SJCRH30 (cell line): ENCODE measurements around the gene KRT79. TPM values are rescaled to one million over a fixed set of nuclear protein-coding genes. Genes with fewer than 3 reads are reported as not detected.

Experiments used
- DNase-seq, 2 experiments: peaks; one replicate each; pipeline ENCODE4 v3.0.0-alpha.2; 2015 to 2020
- H3K27ac ChIP-seq: fragments of 250-450 bp; sonication (Bioruptor Pico); 2 replicates; pipeline ENCODE4 v1.5.1; 2020; ENCODE audit warnings: mild to moderate bottlenecking, moderate library complexity
- H3K27me3 ChIP-seq: fragments of 250-450 bp; sonication (Bioruptor Pico); 2 replicates; pipeline ENCODE4 v1.5.1; 2020; ENCODE audit warnings: mild to moderate bottlenecking, moderate library complexity
- H3K36me3 ChIP-seq: fragments of 250-450 bp; sonication (Bioruptor Pico); 2 replicates; pipeline ENCODE4 v1.5.1; 2020; ENCODE audit warnings: mild to moderate bottlenecking, moderate library complexity
- H3K4me1 ChIP-seq: fragments of 250-450 bp; sonication (Bioruptor Pico); 2 replicates; pipeline ENCODE4 v1.5.1; 2020; ENCODE audit warnings: mild to moderate bottlenecking, moderate library complexity
- H3K4me3 ChIP-seq: fragments of 250-450 bp; sonication (Bioruptor Pico); 2 replicates; pipeline ENCODE4 v1.5.1; 2020; ENCODE audit warnings: mild to moderate bottlenecking, moderate library complexity
- H3K9me3 ChIP-seq: fragments of 250-450 bp; sonication (Bioruptor Pico); replicated peaks from 2 replicates; pipeline ENCODE4 v1.5.1; 2020; ENCODE audit warnings: mild to moderate bottlenecking, moderate library complexity
- total RNA-seq: library from RNA; depleted of rRNA; stranded (reverse); fragments of >200 nt; shearing (Covaris generic); gene quantifications from 2 replicates; pipeline ENCODE4 v1.2.3, GENCODE V29; 2014

KRT79 gene
- total RNA-seq, 1 experiment from 2014 or later = not detected

DNA sequence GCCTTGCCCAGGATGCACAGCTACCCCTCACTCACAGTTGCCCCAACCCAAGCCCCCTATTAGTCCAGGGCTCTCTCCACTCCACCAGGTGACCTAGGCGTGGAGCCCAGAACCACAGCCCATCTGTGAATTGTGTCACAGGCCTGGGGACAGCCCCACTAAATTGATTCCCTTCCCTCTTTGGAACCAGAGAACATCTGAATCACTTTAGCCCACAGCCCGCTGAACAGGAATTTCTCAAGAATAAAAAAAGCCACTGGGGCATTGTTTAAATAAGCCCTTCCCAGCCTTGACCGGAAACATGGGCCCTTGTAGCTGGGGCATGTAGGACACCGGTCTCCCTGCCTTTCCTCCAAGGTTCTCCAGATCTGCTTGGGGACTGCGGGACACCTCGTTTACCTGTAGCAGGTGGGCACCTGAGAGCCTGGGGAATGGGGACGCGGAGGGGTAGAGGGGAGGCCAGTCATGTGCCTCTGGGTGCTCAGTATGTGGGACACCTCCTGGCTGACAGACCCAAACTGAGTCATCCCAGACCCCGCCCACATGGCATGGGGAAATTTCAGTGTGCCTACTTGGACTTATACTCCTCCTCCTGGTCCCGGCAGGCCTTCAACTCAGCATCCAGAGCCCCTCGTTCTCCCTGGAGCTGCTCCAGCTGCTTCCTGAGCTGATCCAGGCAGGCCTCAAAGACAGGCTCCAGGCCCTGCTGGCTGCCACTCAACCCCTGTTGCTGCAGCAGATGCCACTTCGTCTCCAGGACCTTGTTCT, 13.4 kb upstream of the KRT79 start:
- DNase-seq = no peak
- Histone ChIP-seq H3K4me1 (no peaks in the 10 kb centered on the region), H3K27ac (no peak overlapping the region), H3K27me3 (no peaks in the 10 kb centered on the region), H3K36me3 (no peaks in the 10 kb centered on the region), H3K9me3 (no peaks in the 10 kb centered on the region), H3K4me3 (no peak overlapping the region)

DNA sequence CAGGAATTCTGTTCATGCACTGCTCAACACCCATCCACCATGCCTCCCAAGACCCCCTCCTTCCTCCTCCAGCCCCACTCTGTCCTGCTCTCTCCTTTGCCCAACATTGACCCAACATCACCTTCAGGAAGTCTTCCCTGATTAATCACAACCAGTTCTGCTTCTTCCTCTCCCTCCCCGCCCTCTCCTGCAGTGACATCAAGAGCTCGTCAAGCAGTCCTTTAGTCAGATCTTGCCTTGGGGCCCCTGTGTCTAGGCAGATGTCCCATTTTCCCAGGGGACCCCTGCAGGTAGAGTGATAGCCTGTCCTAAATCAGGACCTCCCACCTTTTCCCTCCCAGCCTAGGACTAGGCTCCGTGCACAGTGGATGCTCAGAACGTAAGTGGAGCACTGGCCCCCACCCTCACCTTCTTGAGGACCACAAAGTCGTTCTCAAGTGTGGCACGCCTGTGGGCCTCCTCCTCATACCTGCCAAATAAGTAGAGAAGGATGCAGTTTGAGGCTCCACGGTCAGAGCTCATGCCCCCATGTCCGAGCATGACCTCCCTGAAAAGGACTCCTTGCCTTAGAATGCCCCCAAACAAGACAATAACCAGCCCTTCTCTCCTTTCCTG, 12.4 kb upstream of the KRT79 start:
- H3K27me3 ChIP-seq = no peaks in the 10 kb centered on the region
- H3K4me3 ChIP-seq = no peak overlapping the region
- no peaks in the 10 kb centered on the region for H3K4me1 ChIP-seq
- no peak for DNase-seq
- H3K36me3 ChIP-seq = no peaks in the 10 kb centered on the region
- no peaks in the 10 kb centered on the region for H3K9me3 ChIP-seq
- no peak overlapping the region for H3K27ac ChIP-seq

DNA sequence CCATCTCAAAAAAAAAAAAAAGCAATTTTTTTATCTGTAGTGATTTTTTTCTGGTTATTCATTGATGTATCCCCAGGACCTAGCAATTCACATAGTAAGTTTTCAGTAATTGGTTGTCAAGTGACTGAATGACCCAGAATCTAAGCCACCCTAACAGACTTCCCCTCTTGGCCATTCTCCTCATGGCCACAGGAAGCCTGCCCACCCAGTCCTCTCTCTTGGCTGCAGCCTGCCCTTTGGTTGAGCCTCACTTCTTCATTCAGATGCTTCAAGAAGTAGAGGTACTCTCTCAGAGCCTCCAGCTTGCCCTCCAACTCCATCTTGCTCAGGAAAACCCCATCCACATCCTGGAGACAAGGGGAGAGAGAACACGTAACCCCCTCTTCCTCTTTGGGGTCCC, 11.8 kb upstream of the KRT79 start:
- Histone ChIP-seq H3K4me3 (no peak overlapping the region), H3K9me3 (no peaks in the 10 kb centered on the region), H3K27ac (no peak overlapping the region), H3K36me3 (no peaks in the 10 kb centered on the region), H3K27me3 (no peaks in the 10 kb centered on the region), H3K4me1 (no peaks in the 10 kb centered on the region)
- DNase-seq = no peak

DNA sequence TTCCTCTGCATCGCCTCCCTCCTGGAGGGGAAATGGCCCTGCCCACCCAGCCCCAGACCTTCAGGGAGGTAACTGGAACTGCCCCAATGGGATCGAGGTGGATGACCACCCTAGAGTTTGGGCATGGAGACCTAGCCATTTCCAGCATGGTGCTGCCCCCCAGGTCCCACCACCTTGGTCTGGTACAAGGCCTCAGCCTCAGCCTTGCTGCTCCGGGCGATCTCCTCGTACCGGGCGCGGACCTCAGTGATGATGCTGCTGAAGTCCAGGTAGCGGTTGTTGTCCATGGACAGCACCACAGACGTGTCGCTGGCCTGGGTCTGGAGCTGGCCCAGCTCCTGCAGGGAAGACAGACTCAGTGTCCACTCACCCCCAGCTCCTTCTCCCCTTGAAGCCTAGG, 10.3 kb upstream of the KRT79 start:
- Histone ChIP-seq H3K27ac (no peak overlapping the region), H3K27me3 (no peaks in the 10 kb centered on the region), H3K4me1 (no peaks in the 10 kb centered on the region), H3K4me3 (no peak overlapping the region), H3K36me3 (no peaks in the 10 kb centered on the region), H3K9me3 (no peaks in the 10 kb centered on the region)
- no peak for DNase-seq

DNA sequence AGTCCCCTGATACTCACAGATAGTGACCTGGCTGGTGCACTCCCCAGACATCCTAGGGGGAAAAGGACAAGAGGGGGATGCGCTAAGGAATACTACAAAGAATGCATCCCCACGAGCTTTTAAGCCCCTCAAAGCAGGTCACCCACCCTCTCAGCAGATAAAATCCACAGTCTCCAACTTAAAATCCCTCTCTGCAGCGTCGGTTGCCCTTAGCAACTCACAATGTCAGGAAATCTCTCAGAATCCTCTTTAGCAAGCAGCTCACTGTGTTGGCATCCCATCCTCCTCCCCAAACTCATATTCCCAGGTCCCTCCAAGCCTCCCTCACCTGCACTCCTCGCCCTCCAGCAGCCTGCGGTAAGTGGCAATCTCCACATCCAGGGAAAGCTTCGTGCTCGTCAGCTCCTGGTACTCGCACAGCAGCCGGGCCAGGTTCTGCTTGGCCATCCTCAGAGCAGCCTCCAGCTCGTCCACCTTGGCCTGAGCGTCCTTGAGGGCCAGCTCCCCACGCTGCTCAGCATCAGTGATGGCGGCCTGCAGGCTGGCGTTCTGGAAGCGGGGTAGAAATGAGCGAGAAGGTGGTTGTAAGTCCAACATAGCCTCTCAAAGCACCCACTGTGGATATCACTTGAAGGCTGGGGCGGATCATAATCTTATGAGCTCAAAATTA, 5.5 kb upstream of the KRT79 start:
- Histone ChIP-seq H3K4me1 (no peaks in the 10 kb centered on the region), H3K4me3 (no peak overlapping the region), H3K27ac (no peak overlapping the region), H3K27me3 (no peaks in the 10 kb centered on the region; the same call in 1 of the 2 replicates), H3K9me3 (no peaks in the 10 kb centered on the region), H3K36me3 (no peaks in the 10 kb centered on the region)
- no peak for DNase-seq

DNA sequence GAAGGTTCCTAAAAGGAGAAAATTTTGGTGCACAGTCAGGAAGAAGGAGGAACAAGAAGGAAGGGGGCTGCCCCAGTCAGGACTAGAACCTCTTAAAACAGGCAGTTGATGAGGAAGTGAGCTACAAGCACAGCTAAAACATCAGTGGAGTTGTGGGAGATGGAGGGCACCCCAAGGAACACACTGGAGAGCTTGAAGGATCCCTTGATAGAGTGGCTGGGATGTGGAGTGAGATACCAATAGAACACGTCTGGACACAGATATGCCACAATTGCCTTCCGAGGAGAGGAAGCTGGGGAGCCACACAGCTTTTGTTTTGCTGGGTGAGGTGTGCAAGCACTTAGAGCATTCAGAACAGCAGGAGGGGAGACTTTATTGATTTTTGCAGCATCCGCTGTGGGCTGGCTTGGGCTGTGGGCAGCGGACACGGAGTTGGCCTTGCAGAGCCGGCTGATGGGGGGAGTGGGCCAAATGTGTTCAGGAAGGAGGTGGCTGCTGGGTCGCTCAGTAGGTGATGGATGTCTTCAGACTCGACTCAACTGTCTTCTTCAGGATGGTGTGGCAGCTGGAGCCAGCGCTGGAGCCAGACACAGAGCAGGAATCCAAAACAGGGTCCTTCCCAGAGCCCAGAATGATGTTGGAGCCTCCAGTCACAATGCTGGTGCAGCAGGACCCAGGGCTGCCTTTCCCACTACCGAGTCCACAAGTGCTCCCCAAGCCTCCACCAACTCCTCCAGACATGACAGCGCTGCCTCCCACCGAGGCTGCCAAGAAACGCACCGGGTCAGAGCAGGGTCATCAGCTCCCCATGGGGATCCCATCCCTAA, 4.7 kb upstream of the KRT79 start:
- Histone ChIP-seq H3K36me3 (no peaks in the 10 kb centered on the region), H3K4me1 (no peaks in the 10 kb centered on the region), H3K9me3 (no peaks in the 10 kb centered on the region), H3K4me3 (no peak overlapping the region), H3K27ac (no peak overlapping the region), H3K27me3 (no peaks in the 10 kb centered on the region; the same call in 1 of the 2 replicates)
- no peak for DNase-seq

DNA sequence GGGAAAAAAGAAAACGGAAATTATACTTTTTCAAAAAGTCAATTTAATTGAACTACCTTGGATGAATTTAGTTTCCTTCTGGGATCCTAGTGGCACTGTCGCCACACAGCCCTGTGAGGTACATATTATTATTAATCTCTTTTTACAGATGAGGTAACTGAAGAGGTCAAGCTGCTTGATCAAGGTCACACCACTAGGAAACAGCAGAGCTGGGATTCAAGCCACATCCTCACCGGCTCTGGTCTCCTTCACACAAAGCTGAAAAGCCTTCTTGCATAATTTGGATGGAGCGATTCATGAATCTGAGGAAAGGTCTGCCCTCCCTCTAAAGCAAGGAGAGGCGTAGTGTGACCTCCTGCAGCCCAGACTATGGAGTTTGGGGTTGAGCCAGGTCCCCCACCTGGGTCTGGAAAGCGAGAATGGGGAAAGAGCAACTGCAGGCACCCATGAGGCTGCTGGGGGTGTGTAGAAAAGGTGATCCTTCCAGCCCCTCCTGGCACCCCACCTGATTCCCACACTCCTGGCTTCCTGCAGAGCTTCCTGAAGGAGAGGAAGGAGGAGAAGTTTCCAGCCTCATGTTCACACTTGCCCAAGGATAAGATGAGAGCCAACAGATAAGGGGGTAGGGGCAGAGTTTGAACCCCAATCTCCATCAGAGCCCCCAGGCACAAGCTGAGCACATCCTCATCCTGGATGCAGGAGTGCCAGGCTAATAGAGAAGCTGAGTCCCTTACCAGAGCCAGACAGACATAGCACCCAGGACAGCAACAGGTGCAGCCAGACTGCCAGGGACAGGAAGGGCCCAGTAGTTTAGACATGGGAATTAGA, 3.9 kb upstream of the KRT79 start:
- no peaks in the 10 kb centered on the region for H3K36me3 ChIP-seq
- no peak overlapping the region for H3K4me3 ChIP-seq
- DNase-seq = no peak
- no peak overlapping the region for H3K27ac ChIP-seq
- H3K27me3 ChIP-seq = no peaks in the 10 kb centered on the region; the same call in 1 of the 2 replicates
- no peaks in the 10 kb centered on the region for H3K9me3 ChIP-seq
- no peaks in the 10 kb centered on the region for H3K4me1 ChIP-seq

DNA sequence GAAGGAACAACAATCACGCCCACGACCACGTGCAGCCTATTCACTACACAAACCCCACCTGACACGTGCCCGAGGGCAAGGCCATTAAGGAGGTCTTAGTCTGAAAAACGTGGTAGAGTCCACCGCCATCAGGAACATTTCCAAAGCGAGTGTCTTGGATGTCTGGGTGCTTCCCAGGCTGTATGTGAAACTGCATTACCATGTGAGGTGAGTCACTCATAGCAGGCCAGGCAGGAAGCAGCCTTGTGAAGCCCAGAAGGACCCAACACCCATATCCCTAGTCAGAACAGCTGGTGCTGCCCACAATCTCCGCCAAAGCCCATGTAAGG, 3.3 kb upstream of the KRT79 start:
- H3K36me3 ChIP-seq = no peaks in the 10 kb centered on the region
- DNase-seq = peak; percentile 29 to 31
- H3K4me3 ChIP-seq = no peak overlapping the region
- H3K9me3 ChIP-seq = no peaks in the 10 kb centered on the region
- H3K4me1 ChIP-seq = no peaks in the 10 kb centered on the region
- H3K27ac ChIP-seq = no peak overlapping the region
- H3K27me3 ChIP-seq = no peaks in the 10 kb centered on the region; the same call in 1 of the 2 replicates

DNA sequence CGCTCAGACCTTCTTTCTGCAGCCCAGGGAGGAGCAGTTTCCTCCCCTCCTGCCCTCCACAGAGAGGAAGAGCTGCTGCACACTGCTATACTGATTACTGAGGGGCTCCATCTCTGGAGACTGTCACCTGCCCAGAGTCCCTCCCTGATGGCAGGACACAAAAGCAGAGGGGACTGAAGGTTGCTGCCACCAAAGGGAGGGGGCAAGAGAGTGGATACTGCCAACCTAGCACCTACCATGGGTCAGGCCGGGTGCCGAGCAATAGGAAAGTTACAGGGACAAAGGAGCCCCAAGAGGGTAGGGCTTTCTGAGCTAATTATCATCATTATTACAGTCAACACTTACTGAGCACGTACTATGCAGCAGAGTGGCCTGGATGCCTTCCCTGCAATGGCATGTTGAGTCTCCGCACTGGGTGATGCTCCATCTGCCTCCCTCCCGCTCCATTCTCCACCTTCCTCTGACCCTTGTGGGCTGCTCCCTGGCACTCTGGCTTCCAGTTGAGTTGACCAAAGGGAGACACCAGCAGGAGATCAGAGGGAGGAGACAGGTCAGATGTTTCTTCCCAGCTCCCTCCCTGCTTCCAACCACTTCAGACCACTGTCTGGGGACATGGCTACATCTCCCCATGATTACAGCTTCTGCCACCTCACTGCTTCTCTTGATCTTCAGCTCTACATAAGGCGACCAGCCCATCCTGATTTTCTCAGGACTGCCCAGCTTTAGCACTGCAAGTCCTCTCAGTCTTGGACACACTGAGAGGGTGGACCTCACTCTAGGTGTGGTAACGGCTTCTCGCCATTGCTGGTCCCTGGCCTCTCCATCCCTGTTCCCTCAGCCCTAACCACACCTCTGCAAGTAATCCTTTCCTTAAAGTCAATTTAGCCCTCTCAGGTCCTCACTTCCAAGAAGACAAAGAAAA, 2.6 kb upstream of the KRT79 start:
- H3K4me3 ChIP-seq = no peak overlapping the region
- H3K36me3 ChIP-seq = no peaks in the 10 kb centered on the region
- H3K27ac ChIP-seq = no peak overlapping the region
- DNase-seq = no peak
- no peaks in the 10 kb centered on the region; the same call in 1 of the 2 replicates for H3K27me3 ChIP-seq
- H3K9me3 ChIP-seq = no peaks in the 10 kb centered on the region
- no peaks in the 10 kb centered on the region for H3K4me1 ChIP-seq

DNA sequence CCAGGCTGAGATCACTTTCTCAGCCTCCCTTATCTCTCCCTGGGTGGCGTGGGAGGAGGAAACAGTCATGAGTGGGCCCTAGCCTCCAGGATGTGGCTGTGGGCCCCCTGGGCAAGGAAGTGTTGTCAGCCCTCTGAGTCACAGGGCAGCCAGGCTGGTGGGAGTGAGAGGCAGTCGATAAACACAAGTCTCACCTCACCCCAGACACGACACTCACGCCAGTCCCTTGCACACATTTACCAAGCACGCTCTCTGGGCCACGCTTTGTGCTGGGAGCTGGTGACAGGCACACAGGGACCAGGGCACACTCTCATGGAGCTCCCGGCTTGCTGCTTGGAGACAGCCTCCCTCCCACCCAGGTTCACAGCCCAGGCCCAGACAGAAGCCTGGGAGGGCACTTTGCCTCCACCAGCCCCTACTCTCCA, 1.9 kb upstream of the KRT79 start:
- Histone ChIP-seq H3K36me3 (no peaks in the 10 kb centered on the region), H3K27me3 (no peaks in the 10 kb centered on the region; the same call in 1 of the 2 replicates), H3K4me3 (no peak overlapping the region), H3K9me3 (no peaks in the 10 kb centered on the region), H3K27ac (no peak overlapping the region), H3K4me1 (no peaks in the 10 kb centered on the region)
- DNase-seq = no peak

DNA sequence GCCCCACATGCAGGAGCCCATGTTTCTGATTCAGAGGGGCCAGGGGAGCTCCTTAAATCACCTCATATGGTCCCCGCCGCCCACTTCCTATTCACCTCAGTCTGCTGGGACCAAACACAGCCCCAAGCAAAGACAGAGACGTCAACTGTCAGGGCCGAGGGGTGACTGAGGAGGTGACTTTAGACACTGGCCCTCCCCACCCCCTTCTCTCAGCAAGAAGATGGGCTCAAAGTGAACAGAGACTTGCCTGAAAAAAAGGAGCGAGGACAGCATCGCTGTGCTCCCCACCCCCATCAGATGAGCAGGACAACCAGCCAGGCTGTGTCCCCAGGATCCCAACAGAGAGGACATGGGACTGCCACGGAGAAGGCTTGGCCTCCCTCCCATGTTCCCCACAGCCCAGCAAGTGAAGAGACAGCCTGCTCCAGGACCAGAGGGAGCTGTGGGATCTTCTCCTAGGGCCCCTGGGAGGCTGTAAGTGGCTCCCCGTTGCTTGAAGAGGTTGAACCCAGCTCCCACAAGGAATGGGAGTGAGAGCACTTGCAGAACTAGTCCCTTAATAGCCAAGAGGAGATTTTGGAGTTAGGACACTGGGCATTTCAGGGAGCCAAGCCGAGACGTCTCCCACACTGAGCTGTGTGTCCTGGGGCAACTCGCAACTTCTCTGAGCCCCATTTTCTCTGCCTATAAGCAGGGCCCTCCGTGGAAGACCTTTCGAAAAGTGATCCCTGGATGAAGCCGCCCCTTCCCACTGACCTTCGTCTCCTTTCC, 1.3 kb upstream of the KRT79 start:
- no peak overlapping the region for H3K27ac ChIP-seq

DNA sequence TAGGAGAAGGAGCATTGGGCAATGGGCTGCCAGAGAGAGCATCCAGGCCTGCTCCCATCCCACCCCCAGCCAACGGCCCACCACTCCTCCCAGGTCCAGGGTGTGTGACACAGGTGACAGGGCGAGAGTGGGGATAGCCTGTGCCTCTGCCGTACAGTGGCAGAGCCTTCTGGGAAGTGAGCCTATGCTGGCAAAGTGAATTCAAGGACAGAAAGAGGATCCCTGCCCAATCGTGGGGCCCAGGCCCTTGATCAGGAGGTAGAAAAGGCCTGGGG, 553 bp upstream of the KRT79 start:
- no peak overlapping the region for H3K4me3 ChIP-seq
- no peaks in the 10 kb centered on the region for H3K36me3 ChIP-seq
- no peaks in the 10 kb centered on the region for H3K9me3 ChIP-seq
- DNase-seq = no peak
- no peaks in the 10 kb centered on the region for H3K4me1 ChIP-seq
- H3K27ac ChIP-seq = no peak overlapping the region
- no peaks in the 10 kb centered on the region; the same call in 1 of the 2 replicates for H3K27me3 ChIP-seq

More for the DNA sequence above, 1.3 kb upstream of the KRT79 start:
- H3K27me3 ChIP-seq = no peaks in the 10 kb centered on the region; the same call in 1 of the 2 replicates
- no peaks in the 10 kb centered on the region for H3K36me3 ChIP-seq
- no peak overlapping the region for H3K4me3 ChIP-seq
- no peak for DNase-seq
- no peaks in the 10 kb centered on the region for H3K4me1 ChIP-seq
- H3K9me3 ChIP-seq = no peaks in the 10 kb centered on the region
